Measurements from ENCODE around the gene TAF8.
A peak's percentile ranks its signal among the peaks of the same experiment; 100 is the strongest.

Gene TAF8

GRCh38 chr6:42104804-42105125 is 54.4 kb downstream of the TAF8 start:
- H3K36me3 ChIP-seq (replicated peaks; ENCODE audit: insufficient read depth, low read length) = no peaks in the 10 kb centered on the region
- H3K4me1 ChIP-seq (ENCODE audit: low read length) = peaks cover 4% of the 10 kb centered on the region; the same call in 1 of the 2 replicates
- peak overlapping the region; percentile 63 for H3K4me3 ChIP-seq (ENCODE audit: low read length)
- H3K9me2 ChIP-seq (replicated peaks; ENCODE audit: insufficient read depth, low read length) = no peaks in the 10 kb centered on the region
- H3K9me3 ChIP-seq (replicated peaks; ENCODE audit: insufficient read depth, low read length) = no peaks in the 10 kb centered on the region
- H2AFZ ChIP-seq (ENCODE audit: low read length) = peak overlapping the region; percentile 96
- peak overlapping the region; percentile 67; the same call in 1 of the 2 replicates for H3K9ac ChIP-seq (ENCODE audit: low read length)
- no peak for TF ChIP-seq CTCF (IDR thresholded peaks at IDR 0.05; ENCODE audit: low read length)
- TF ChIP-seq EZH2phosphoT487 (IDR thresholded peaks at IDR 0.05; ENCODE audit: low read length) = no peak
- TF ChIP-seq EZH2 (optimal IDR thresholded peaks at IDR 0.05; ENCODE audit: low read depth, low read length) = no peak
- no peaks in the 10 kb centered on the region for H3F3A ChIP-seq (ENCODE audit: insufficient read depth, low read length)
- H3K4me2 ChIP-seq (ENCODE audit: low read depth, low read length) = peak overlapping the region; percentile 79; the same call in 1 of the 2 replicates
- H3K79me2 ChIP-seq (ENCODE audit: low read length) = no peaks in the 10 kb centered on the region
- no peak overlapping the region for H3K27ac ChIP-seq (ENCODE audit: low read length)
- DNase-seq = no peak
- H4K20me1 ChIP-seq (ENCODE audit: insufficient read depth, low read length) = no peaks in the 10 kb centered on the region
- peaks cover 8% of the 10 kb centered on the region for H3K27me3 ChIP-seq (replicated peaks; ENCODE audit: insufficient read depth, low read length)

DNA sequence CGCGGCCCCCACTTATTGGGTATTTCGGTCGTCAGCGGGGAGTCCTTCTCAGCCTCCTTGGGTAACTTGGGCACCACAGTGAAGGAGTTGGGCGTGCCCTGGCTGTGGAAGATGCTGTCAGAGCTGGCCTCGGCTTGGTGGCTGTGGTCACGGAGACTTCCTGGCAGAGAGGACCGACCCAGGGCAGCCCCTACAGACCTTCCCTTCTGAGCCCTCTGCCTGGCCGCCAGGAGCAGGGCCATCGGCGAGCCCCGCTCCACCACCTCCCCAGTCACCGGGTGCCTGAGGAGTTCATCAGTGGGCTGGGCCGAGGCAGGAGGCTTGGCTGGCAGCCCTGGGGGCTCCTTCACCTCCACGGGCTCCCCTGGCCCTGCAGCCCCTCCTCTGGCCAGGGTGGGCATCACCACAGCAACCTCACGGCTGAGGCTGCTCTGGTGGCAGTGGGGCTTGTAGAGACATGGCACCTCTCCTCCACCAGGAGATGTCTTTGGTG is 54.9 kb downstream of the TAF8 start:
- no peaks in the 10 kb centered on the region for H4K20me1 ChIP-seq (ENCODE audit: insufficient read depth, low read length)
- DNase-seq = no peak
- H3K27ac ChIP-seq (ENCODE audit: low read length) = no peak overlapping the region
- no peak overlapping the region for H2AFZ ChIP-seq (ENCODE audit: low read length)
- H3K9me2 ChIP-seq (replicated peaks; ENCODE audit: insufficient read depth, low read length) = no peaks in the 10 kb centered on the region
- H3K79me2 ChIP-seq (ENCODE audit: low read length) = no peaks in the 10 kb centered on the region
- TF ChIP-seq EZH2phosphoT487 (IDR thresholded peaks at IDR 0.05; ENCODE audit: low read length) = no peak
- TF ChIP-seq EZH2 (optimal IDR thresholded peaks at IDR 0.05; ENCODE audit: low read depth, low read length) = no peak
- TF ChIP-seq CTCF (IDR thresholded peaks at IDR 0.05; ENCODE audit: low read length) = no peak
- H3F3A ChIP-seq (ENCODE audit: insufficient read depth, low read length) = no peaks in the 10 kb centered on the region
- no peak overlapping the region for H3K4me2 ChIP-seq (ENCODE audit: low read depth, low read length)
- H3K36me3 ChIP-seq (replicated peaks; ENCODE audit: insufficient read depth, low read length) = no peaks in the 10 kb centered on the region
- H3K4me3 ChIP-seq (ENCODE audit: low read length) = no peak overlapping the region
- H3K9ac ChIP-seq (ENCODE audit: low read length) = no peak overlapping the region
- H3K4me1 ChIP-seq (ENCODE audit: low read length) = peaks cover 4% of the 10 kb centered on the region; the same call in 1 of the 2 replicates
- H3K9me3 ChIP-seq (replicated peaks; ENCODE audit: insufficient read depth, low read length) = no peaks in the 10 kb centered on the region
- peaks cover 12% of the 10 kb centered on the region for H3K27me3 ChIP-seq (replicated peaks; ENCODE audit: insufficient read depth, low read length)

DNA sequence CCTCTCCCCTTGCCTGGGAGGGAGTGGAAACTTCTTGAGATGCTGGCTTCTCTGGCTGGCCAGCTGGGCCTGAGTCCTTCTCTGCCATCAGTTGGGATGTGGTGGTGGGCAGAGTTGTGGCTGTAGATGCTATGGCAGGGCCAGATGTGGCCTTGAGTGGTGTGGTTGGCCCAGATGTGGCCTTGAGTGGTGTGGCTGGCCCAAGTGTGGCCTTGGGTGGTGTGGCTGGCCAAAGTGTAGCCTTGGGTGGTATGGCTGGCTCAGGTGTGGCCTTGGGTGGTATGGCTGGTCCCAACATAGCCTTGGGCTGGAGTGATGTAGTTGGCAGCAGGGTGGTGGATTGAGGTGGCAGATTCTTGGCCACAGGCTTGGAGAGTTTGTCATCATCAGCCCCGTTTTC is 55.4 kb downstream of the TAF8 start:
- no peaks in the 10 kb centered on the region for H3K36me3 ChIP-seq (replicated peaks; ENCODE audit: insufficient read depth, low read length)
- no peak overlapping the region for H3K27ac ChIP-seq (ENCODE audit: low read length)
- no peaks in the 10 kb centered on the region for H3K9me3 ChIP-seq (replicated peaks; ENCODE audit: insufficient read depth, low read length)
- peaks cover 13% of the 10 kb centered on the region for H3K27me3 ChIP-seq (replicated peaks; ENCODE audit: insufficient read depth, low read length)
- H2AFZ ChIP-seq (ENCODE audit: low read length) = no peak overlapping the region
- no peaks in the 10 kb centered on the region for H3F3A ChIP-seq (ENCODE audit: insufficient read depth, low read length)
- no peak overlapping the region for H3K4me2 ChIP-seq (ENCODE audit: low read depth, low read length)
- no peaks in the 10 kb centered on the region for H4K20me1 ChIP-seq (ENCODE audit: insufficient read depth, low read length)
- H3K79me2 ChIP-seq (ENCODE audit: low read length) = no peaks in the 10 kb centered on the region
- H3K9me2 ChIP-seq (replicated peaks; ENCODE audit: insufficient read depth, low read length) = no peaks in the 10 kb centered on the region
- no peak overlapping the region for H3K9ac ChIP-seq (ENCODE audit: low read length)
- no peak overlapping the region for H3K4me3 ChIP-seq (ENCODE audit: low read length)
- no peak for TF ChIP-seq EZH2 (optimal IDR thresholded peaks at IDR 0.05; ENCODE audit: low read depth, low read length)
- no peak for TF ChIP-seq CTCF (IDR thresholded peaks at IDR 0.05; ENCODE audit: low read length)
- no peak for TF ChIP-seq EZH2phosphoT487 (IDR thresholded peaks at IDR 0.05; ENCODE audit: low read length)
- DNase-seq = no peak
- H3K4me1 ChIP-seq (ENCODE audit: low read length) = peaks cover 4% of the 10 kb centered on the region; the same call in 1 of the 2 replicates

Measured in MM.1S (cell line).